ENCODE measurements around the gene FBXW12.

DNA sequence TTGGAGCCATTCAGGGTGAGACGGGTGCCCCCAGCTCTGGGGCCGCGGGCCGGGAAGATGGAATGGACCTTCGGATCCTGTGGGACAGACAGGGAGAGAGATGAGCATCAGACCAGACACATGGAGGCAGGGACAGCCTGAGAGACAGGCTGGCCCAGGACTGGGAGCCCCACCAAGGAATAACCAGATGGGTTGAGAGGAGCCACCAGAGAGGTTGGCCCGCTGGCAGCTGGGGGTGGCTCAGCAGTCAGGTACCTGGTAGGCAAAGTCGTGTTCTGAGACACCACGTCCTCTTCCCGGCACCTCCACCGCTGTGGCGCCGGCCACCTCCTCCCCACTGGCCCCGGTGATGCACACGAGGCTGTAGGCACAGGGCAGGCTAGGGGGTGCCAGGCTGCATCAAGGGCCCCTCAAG, 44.1 kb downstream of the FBXW12 start:
- no peak for TF ChIP-seq CTCF (IDR thresholded peaks at IDR 0.05)
- TF ChIP-seq POLR2AphosphoS5 (IDR thresholded peaks at IDR 0.05; ENCODE audit: low read depth, low read length) = no peak
- no peak for TF ChIP-seq TEAD4 (IDR thresholded peaks at IDR 0.05; ENCODE audit: borderline replicate concordance, insufficient read depth)
- no peak for TF ChIP-seq NRF1 (IDR thresholded peaks at IDR 0.05; ENCODE audit: low read depth, low read length)
- TF ChIP-seq, protein P1, sequence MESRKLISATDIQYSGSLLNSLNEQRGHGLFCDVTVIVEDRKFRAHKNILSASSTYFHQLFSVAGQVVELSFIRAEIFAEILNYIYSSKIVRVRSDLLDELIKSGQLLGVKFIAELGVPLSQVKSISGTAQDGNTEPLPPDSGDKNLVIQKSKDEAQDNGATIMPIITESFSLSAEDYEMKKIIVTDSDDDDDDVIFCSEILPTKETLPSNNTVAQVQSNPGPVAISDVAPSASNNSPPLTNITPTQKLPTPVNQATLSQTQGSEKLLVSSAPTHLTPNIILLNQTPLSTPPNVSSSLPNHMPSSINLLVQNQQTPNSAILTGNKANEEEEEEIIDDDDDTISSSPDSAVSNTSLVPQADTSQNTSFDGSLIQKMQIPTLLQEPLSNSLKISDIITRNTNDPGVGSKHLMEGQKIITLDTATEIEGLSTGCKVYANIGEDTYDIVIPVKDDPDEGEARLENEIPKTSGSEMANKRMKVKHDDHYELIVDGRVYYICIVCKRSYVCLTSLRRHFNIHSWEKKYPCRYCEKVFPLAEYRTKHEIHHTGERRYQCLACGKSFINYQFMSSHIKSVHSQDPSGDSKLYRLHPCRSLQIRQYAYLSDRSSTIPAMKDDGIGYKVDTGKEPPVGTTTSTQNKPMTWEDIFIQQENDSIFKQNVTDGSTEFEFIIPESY (IDR thresholded peaks at IDR 0.05; ENCODE audit: borderline replicate concordance, low read depth) = no peak
- TF ChIP-seq RAD21 (IDR thresholded peaks at IDR 0.05; ENCODE audit: low read length) = no peak
- no peak for TF ChIP-seq TAF1 (IDR thresholded peaks at IDR 0.05; ENCODE audit: borderline replicate concordance, low read depth, low read length)
- TF ChIP-seq ELF1 (IDR thresholded peaks at IDR 0.05) = no peak
- TF ChIP-seq, protein P2, sequence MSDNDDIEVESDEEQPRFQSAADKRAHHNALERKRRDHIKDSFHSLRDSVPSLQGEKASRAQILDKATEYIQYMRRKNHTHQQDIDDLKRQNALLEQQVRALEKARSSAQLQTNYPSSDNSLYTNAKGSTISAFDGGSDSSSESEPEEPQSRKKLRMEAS (IDR thresholded peaks at IDR 0.05; ENCODE audit: low read depth) = no peak
- no peak for TF ChIP-seq FOXJ3 (CRISPR knock-in tag; IDR thresholded peaks at IDR 0.05)
- no peak for TF ChIP-seq TCF12 (IDR thresholded peaks at IDR 0.05)

Measured in SK-N-SH (cell line).